Activated naive CD8-positive, alpha-beta T cell (primary cell): ENCODE results near the gene POLR2J2.
"Not testable (repeated sequence)": the region's sequence is repeated elsewhere in the genome, so short reads cannot be mapped to it uniquely, and the experiment has no call there.

ENCODE experiments used
- H3K27ac Mint-ChIP-seq: one replicate; pipeline ENCODE4 v1.8.0; 2021; ENCODE audit warnings: mixed read lengths
- H3K27me3 Mint-ChIP-seq: one replicate; pipeline ENCODE4 v1.8.0; 2021; ENCODE audit warnings: mixed read lengths
- H3K36me3 Mint-ChIP-seq: one replicate; pipeline ENCODE4 v1.8.0; 2021; ENCODE audit warnings: mixed read lengths
- H3K4me1 Mint-ChIP-seq: one replicate; pipeline ENCODE4 v1.8.0; 2021; ENCODE audit warnings: low read depth, mixed read lengths
- H3K4me3 Mint-ChIP-seq: one replicate; pipeline ENCODE4 v1.8.0; 2021; ENCODE audit warnings: mild to moderate bottlenecking, mixed read lengths
- H3K9me3 Mint-ChIP-seq: one replicate; pipeline ENCODE4 v1.8.0; 2021; ENCODE audit warnings: low read depth, mixed read lengths

Gene POLR2J2

DNA sequence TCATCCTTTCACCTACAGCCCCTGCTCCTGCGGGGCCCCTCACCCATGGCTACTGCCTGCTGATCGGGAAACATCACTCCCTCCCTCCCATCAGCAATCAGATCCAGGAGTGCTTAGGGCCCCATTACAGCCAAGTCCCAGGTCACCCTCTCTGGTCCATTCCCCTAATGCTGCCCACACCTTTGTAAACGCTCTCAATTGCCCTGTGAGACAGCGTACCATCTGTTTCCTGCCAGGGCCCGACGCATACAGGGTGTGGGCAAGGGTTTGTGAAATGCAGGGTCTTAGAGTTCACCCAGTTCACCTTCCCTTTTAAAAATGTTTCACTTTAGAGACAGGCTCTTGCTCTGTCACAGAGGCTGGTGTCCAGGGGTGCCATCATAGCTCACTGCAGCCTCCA lies 37.2 kb downstream of the POLR2J2 start:
- not testable (repeated sequence) for H3K4me1 Mint-ChIP-seq, H3K27me3 Mint-ChIP-seq, H3K4me3 Mint-ChIP-seq, H3K27ac Mint-ChIP-seq, H3K9me3 Mint-ChIP-seq, H3K36me3 Mint-ChIP-seq

DNA sequence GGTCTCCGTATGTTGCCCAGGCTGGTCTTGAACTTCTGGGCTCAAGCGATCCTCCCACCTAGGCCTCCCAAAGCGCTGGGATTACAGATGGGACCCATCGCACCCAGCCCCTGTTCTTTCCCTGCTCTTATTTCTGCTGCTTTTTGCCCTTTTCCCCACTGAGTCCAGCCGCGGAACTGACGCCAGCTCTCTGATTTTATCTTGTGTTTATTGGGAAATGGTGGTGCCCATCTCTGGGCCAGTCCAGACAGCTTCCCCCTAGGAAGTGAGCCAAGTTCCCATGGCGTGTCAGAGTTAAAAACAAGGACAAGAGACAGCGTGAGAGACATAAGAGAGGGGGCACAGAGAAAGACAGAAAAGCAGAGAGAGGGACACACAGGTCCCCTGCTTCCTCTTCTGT lies 40.8 kb downstream of the POLR2J2 start:
- H3K4me3 Mint-ChIP-seq, H3K27me3 Mint-ChIP-seq, H3K9me3 Mint-ChIP-seq, H3K4me1 Mint-ChIP-seq, H3K36me3 Mint-ChIP-seq, H3K27ac Mint-ChIP-seq: not testable (repeated sequence)

DNA sequence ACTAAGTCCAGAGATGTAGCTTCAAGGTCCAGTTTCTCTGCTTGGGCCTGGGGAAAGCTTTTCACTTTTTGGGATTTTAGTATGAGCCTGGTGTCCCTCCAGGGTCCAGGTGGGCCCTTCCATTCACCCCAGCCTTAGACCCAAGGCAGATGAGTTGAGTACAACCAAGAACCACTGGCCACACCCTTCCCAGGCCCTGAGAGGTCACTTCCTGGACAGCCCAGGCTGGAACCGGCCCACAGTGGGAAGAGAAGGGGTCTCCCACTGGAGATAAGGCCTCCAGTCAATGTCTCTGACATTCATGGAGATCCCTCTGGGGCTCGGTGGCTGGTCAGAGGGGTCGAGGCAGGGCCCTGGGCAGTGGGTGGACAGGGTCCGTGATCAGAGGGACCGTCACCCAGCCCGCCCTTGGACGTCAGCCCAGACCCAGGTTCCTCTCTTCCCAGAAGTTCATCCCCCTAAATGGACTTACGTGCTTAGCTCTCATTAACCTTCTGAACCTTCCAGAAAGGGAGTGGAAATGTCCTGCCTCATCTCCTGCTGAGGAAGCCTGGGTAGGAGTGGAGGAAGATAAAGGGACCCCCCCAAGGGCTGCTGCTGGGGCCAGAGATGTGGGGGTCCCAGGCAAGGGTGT lies 44.1 kb downstream of the POLR2J2 start:
- not testable (repeated sequence) for H3K4me3 Mint-ChIP-seq, H3K27ac Mint-ChIP-seq, H3K36me3 Mint-ChIP-seq, H3K4me1 Mint-ChIP-seq, H3K9me3 Mint-ChIP-seq, H3K27me3 Mint-ChIP-seq

DNA sequence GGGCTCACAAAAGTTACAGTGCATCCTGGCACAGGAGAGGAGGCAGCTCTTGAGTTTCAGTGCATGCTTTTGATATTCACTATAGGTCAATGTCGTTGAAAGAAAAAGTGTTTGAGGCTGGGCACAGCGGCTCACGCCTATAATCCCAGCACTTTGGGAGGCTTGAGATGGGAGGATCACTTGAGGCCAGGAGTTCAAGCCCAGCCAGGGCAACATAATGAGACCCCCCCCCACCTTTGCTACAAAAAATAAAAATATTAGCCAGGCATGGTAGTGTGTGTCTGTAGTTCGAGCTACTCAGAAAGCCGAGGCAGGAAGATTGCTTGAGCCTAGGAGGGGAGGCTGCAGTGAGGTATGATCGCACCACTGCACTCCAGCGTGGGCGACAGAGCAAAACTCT lies 53.3 kb downstream of the POLR2J2 start:
- H3K9me3 Mint-ChIP-seq, H3K4me3 Mint-ChIP-seq, H3K27ac Mint-ChIP-seq, H3K4me1 Mint-ChIP-seq, H3K36me3 Mint-ChIP-seq, H3K27me3 Mint-ChIP-seq: not testable (repeated sequence)

DNA sequence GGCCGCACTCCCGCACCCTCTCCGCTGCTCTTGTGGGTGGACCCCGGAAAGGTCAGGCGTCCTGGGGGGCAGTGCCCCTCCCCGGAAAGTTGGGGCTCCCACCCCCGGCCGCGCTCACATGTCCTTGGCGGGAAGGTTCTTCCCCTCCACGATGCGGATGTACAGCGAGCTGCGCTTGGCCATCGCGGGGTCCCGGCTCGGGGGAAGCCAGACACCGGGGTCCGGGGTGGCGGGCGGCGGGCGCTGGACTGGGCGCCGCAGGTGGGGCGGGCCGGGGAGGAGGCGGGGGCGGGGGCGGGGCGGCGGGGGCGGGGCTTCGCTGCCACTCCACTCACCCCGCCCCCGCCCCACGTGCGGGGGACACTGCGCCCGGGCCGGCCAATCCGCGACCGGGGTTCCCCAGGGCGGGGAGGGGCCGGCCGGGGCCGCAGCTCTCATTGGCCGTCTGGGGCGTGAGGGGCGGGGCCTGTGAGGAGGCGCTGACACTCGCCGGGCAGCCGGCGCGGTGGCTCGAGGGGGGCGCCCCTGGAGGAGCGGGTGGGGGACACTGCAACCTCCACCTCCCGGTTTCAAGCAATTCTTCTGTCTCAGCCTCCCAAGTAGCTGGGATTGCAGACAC lies 54.8 kb downstream of the POLR2J2 start, which contains the start of gene RASA4:
Gene RASA4 (minus strand): TSS at position 250 of the 619 bp plus-strand sequence. CDS start 67 bp downstream, at position 183.
- not testable (repeated sequence) for H3K36me3 Mint-ChIP-seq, H3K4me1 Mint-ChIP-seq, H3K27ac Mint-ChIP-seq, H3K9me3 Mint-ChIP-seq, H3K27me3 Mint-ChIP-seq
- H3K4me3 Mint-ChIP-seq: peak within 1 kb of the TSS; percentile 42
